Ecto neural progenitor cell (in vitro differentiated cells): ENCODE measurements around the gene PTPN4.
"Not testable (repeated sequence)": the region's sequence is repeated elsewhere in the genome, so short reads cannot be mapped to it uniquely, and the experiment has no call there.

Experiments
- DNase-seq: peaks from one replicate; pipeline ENCODE4 v3.0.0-alpha.2; 2018; ENCODE audit warnings: low spot score

The PTPN4 gene

GRCh38 chr2:119764832-119765231, 5.1 kb downstream of the PTPN4 start:
- no peak for DNase-seq

GRCh38 chr2:119765433-119766002, 5.8 kb downstream of the PTPN4 start:
- no peak for DNase-seq

GRCh38 chr2:119766944-119767343, 7.2 kb downstream of the PTPN4 start:
- DNase-seq = no peak

- DNase-seq = no peak
These were observed 9.0 kb downstream of the PTPN4 start for GRCh38 chr2:119768742-119769141.

GRCh38 chr2:119769645-119770044, 9.9 kb downstream of the PTPN4 start:
- no peak for DNase-seq

- DNase-seq = no peak
These were observed 11.6 kb downstream of the PTPN4 start for GRCh38 chr2:119771331-119771730.

GRCh38 chr2:119772128-119772527, 12.4 kb downstream of the PTPN4 start:
- no peak for DNase-seq

- no peak for DNase-seq
These were observed 13.0 kb downstream of the PTPN4 start for GRCh38 chr2:119772767-119773166.

GRCh38 chr2:119774026-119774425, 14.3 kb downstream of the PTPN4 start:
- DNase-seq = no peak

- DNase-seq = no peak
These were observed 15.4 kb downstream of the PTPN4 start for GRCh38 chr2:119775102-119775501.

- DNase-seq = no peak
These were observed 22.7 kb downstream of the PTPN4 start for GRCh38 chr2:119782308-119783027.

- DNase-seq = no peak
These were observed 25.2 kb downstream of the PTPN4 start for GRCh38 chr2:119784876-119785275.

GRCh38 chr2:119786295-119786694, 26.6 kb downstream of the PTPN4 start:
- no peak for DNase-seq

GRCh38 chr2:119788752-119789151, 29.0 kb downstream of the PTPN4 start:
- no peak for DNase-seq

GRCh38 chr2:119790466-119790865, 30.7 kb downstream of the PTPN4 start:
- DNase-seq = no peak

- no peak for DNase-seq
These were observed 33.2 kb downstream of the PTPN4 start for GRCh38 chr2:119792907-119793312.

GRCh38 chr2:119794237-119794636, 34.5 kb downstream of the PTPN4 start:
- DNase-seq = no peak

- no peak for DNase-seq
These were observed 35.9 kb downstream of the PTPN4 start for GRCh38 chr2:119795309-119796303.

GRCh38 chr2:119800376-119800902, 40.7 kb downstream of the PTPN4 start:
- DNase-seq = no peak

GRCh38 chr2:119801040-119801439, 41.3 kb downstream of the PTPN4 start:
- DNase-seq = no peak

- DNase-seq = not testable (repeated sequence)
These were observed 42.3 kb downstream of the PTPN4 start for GRCh38 chr2:119801989-119802388.

- no peak for DNase-seq
These were observed 43.4 kb downstream of the PTPN4 start for GRCh38 chr2:119803101-119803500.
